IMR-90 (cell line): Measurements from ENCODE around the gene FAM83B. TPM values are rescaled to one million over a fixed set of nuclear protein-coding genes. Genes with fewer than 3 reads are reported as not detected.
A peak's percentile ranks its signal among the peaks of the same experiment; 100 is the strongest.

ENCODE experiments used
- ATAC-seq: fragments of 200-7000 bp; cut with Tn5 transposase; 2 replicates; pipeline ENCODE4 v1.9.1; 2020; ENCODE audit warnings: low read depth, mild to moderate bottlenecking, moderate library complexity
- BruUV-seq: library from RNA; stranded (reverse); fragments of 400-500 nt; replicated peaks from 2 replicates; lab custom pipeline; 2021; lab: Mats Ljungman, UMichigan
- CTCF ChIA-PET: fragments of 300-600 bp; formaldehyde crosslinking; extraction: SDS; loops from one replicate; lab custom pipeline; 2021; ENCODE audit warnings: antibody characterized with exemption; lab: Yijun Ruan, JAX
- POLR2A ChIA-PET: fragments of 300-600 bp; sonication (Branson Sonifier 250); formaldehyde crosslinking; loops from one replicate; lab custom pipeline; 2022; ENCODE audit warnings: antibody characterized with exemption; ENCODE audit not compliant: unreplicated experiment; lab: Charles Lee
- DNase-seq: peaks from one replicate; pipeline ENCODE4 v3.0.0; 2013
- H2AFZ ChIP-seq: replicated peaks from 2 replicates; pipeline ENCODE3; 2013; ENCODE audit warnings: low read length, mild to moderate bottlenecking; ENCODE audit not compliant: poor library complexity
- H2AK5ac ChIP-seq: 2 replicates; pipeline ENCODE4 v1.6.1; 2013; ENCODE audit warnings: low read depth, low read length, inconsistent platforms
- H2AK9ac ChIP-seq: replicated peaks from 2 replicates; pipeline ENCODE3; 2013; ENCODE audit warnings: mild to moderate bottlenecking, low read depth, low read length, moderate library complexity; ENCODE audit not compliant: poor library complexity
- H2BK120ac ChIP-seq: 2 replicates; pipeline ENCODE4 v1.6.1; 2013; ENCODE audit warnings: low read depth, low read length, inconsistent platforms
- H2BK15ac ChIP-seq: 3 replicates; pipeline ENCODE4 v1.6.1; 2013; ENCODE audit warnings: low read depth, low read length, inconsistent platforms
- H2BK20ac ChIP-seq: 2 replicates; pipeline ENCODE4 v1.6.1; 2013; ENCODE audit warnings: low read depth, mild to moderate bottlenecking, inconsistent platforms, low read length, moderate library complexity
- H2BK5ac ChIP-seq: 2 replicates; pipeline ENCODE4 v1.6.1; 2013; ENCODE audit warnings: mild to moderate bottlenecking, low read depth, low read length, inconsistent platforms; ENCODE audit not compliant: poor library complexity, severe bottlenecking
- H3K14ac ChIP-seq: replicated peaks from 2 replicates; pipeline ENCODE4 v1.6.1; 2013; ENCODE audit warnings: low read depth, low read length, inconsistent platforms
- H3K18ac ChIP-seq: 2 replicates; pipeline ENCODE4 v1.6.1; 2013; ENCODE audit warnings: low read depth, low read length, control low read depth
- H3K23ac ChIP-seq: 2 replicates; pipeline ENCODE4 v1.6.1; 2013; ENCODE audit warnings: low read depth, low read length, inconsistent platforms
- H3K27ac ChIP-seq: 2 replicates; pipeline ENCODE4 v1.5.1; 2013; ENCODE audit warnings: mild to moderate bottlenecking, control low read depth, low read length; ENCODE audit not compliant: insufficient read depth
- H3K27me3 ChIP-seq: 2 replicates; pipeline ENCODE4 v1.6.1; 2013; ENCODE audit warnings: low read length; ENCODE audit not compliant: control insufficient read depth, insufficient read depth
- H3K36me3 ChIP-seq: 2 replicates; pipeline ENCODE4 v1.6.1; 2013; ENCODE audit warnings: low read length, mixed read lengths; ENCODE audit not compliant: control insufficient read depth, insufficient read depth
- H3K4ac ChIP-seq: 2 replicates; pipeline ENCODE4 v1.6.1; 2013; ENCODE audit warnings: low read depth, low read length, inconsistent platforms
- H3K4me1 ChIP-seq: 2 replicates; pipeline ENCODE4 v1.6.1; 2013; ENCODE audit warnings: low read length, mixed read lengths; ENCODE audit not compliant: control insufficient read depth, insufficient read depth
- H3K4me2 ChIP-seq: 2 replicates; pipeline ENCODE4 v1.6.1; 2013; ENCODE audit warnings: low read depth, mild to moderate bottlenecking, control low read depth, low read length, moderate library complexity
- H3K4me3 ChIP-seq: 2 replicates; pipeline ENCODE4 v1.5.1; 2013; ENCODE audit warnings: low read depth, mild to moderate bottlenecking, control low read depth, low read length, moderate library complexity; ENCODE audit not compliant: insufficient read depth
- H3K56ac ChIP-seq: 2 replicates; pipeline ENCODE4 v1.6.1; 2013; ENCODE audit warnings: low read length, inconsistent platforms; ENCODE audit not compliant: insufficient read depth; ENCODE audit errors: extremely low read depth
- H3K79me1 ChIP-seq, 2 experiments: 2 replicates each; pipeline ENCODE4 v1.6.1; 2013; ENCODE audit warnings: low read length in 2 of 2, inconsistent platforms in 1 of 2, low read depth in 1 of 2
- H3K9ac ChIP-seq: 2 replicates; pipeline ENCODE4 v1.6.1; 2013; ENCODE audit warnings: low read depth, low read length, control low read depth
- H3K9me1 ChIP-seq: 2 replicates; pipeline ENCODE4 v1.6.1; 2013; ENCODE audit warnings: low read length, inconsistent platforms; ENCODE audit not compliant: insufficient read depth
- H3K9me3 ChIP-seq: 2 replicates; pipeline ENCODE4 v1.6.1; 2013; ENCODE audit warnings: low read length; ENCODE audit not compliant: control insufficient read depth, insufficient read depth
- H4K20me1 ChIP-seq: 2 replicates; pipeline ENCODE4 v1.6.1; 2013; ENCODE audit warnings: low read length, inconsistent platforms; ENCODE audit not compliant: insufficient read depth
- H4K5ac ChIP-seq: 2 replicates; pipeline ENCODE4 v1.6.1; 2013; ENCODE audit warnings: mild to moderate bottlenecking, low read depth, low read length, control low read depth
- H4K8ac ChIP-seq, 2 experiments: 2 replicates each; pipeline ENCODE4 v1.6.1; 2013; ENCODE audit warnings: low read depth in 2 of 2, low read length in 2 of 2, control low read depth in 1 of 2, inconsistent platforms in 1 of 2
- H4K91ac ChIP-seq: 2 replicates; pipeline ENCODE4 v1.6.1; 2013; ENCODE audit warnings: low read depth, low read length, inconsistent platforms; ENCODE audit not compliant: insufficient read depth
- BHLHE40 ChIP-seq: fragments of 150-350 bp; IDR thresholded peaks from 2 replicates; pipeline ENCODE4 v1.6.1; 2016; ENCODE audit warnings: mild to moderate bottlenecking, low read depth, low read length
- CEBPB ChIP-seq: IDR thresholded peaks from 2 replicates; pipeline ENCODE4 v1.6.1; 2012; ENCODE audit warnings: low read depth, low read length, improper control_type of control experiment
- CTCF ChIP-seq: conservative IDR thresholded peaks from 2 replicates; pipeline ENCODE4 v1.5.1; 2012; ENCODE audit warnings: mild to moderate bottlenecking, low read depth, low read length, improper control_type of control experiment
- FOS ChIP-seq: fragments of 150-350 bp; IDR thresholded peaks from 2 replicates; pipeline ENCODE4 v1.6.1; 2016; ENCODE audit warnings: low read depth, low read length
- MXI1 ChIP-seq: IDR thresholded peaks from 2 replicates; pipeline ENCODE4 v1.6.1; 2012; ENCODE audit warnings: low read depth, mild to moderate bottlenecking, low read length, moderate library complexity, borderline replicate concordance
- USF2 ChIP-seq: fragments of 150-350 bp; IDR thresholded peaks from 2 replicates; pipeline ENCODE4 v1.6.1; 2017; ENCODE audit warnings: mild to moderate bottlenecking, antibody characterized with exemption, low read length, low read depth
- WGBS, 2 experiments: methylation state at CpG; one replicate each; pipeline versions ENCODE4 v1.1.5 to v1.1.7; 2013; ENCODE audit warnings: missing lambda C conversion rate in 2 of 2; ENCODE audit not compliant: insufficient read length in 1 of 2; ENCODE audit errors: extremely low coverage in 2 of 2; 5-methylcytosine and 5-hydroxymethylcytosine counted together
- dilution Hi-C: fragments of 300-500 bp; cut with HindIII; formaldehyde crosslinking; loops from one replicate; pipeline ENCODE4 v1.14.3; 2018; ENCODE audit warnings: low sequenced_read_pairs; ENCODE audit not compliant: unreplicated experiment
- in situ Hi-C: fragments of 300-500 bp; cut with MboI; formaldehyde crosslinking; loops from 3 replicates; pipeline ENCODE4 v1.14.3; 2019; ENCODE audit warnings: low sequenced_read_pairs, inconsistent platforms, mixed read lengths
- intact Hi-C: fragments of 100-400 bp; cut with micrococcal nuclease; formaldehyde crosslinking; loops from 2 replicates; pipeline ENCODE4 v1.10.0; 2022
- polyA plus RNA-seq, 3 experiments: library from polyadenylated mRNA; depleted of rRNA; stranded (reverse); fragments of >200 nt; gene quantifications; 2 replicates each; pipeline ENCODE4 v1.2.3, GENCODE V29; 2012; ENCODE audit warnings: low replicate concordance in 1 of 3
- total RNA-seq: library from RNA; depleted of rRNA; stranded (reverse); fragments of >200 nt; gene quantifications from 2 replicates; pipeline ENCODE4 v1.2.3, GENCODE V29; 2012

FAM83B gene
- total and polyA plus RNA-seq, 2 of the 4 experiments (the other 2 are of a cell fraction): 0.02 to 0.18 TPM

- H4K5ac ChIP-seq: no peak overlapping the region
- no peak overlapping the region for H2AK5ac ChIP-seq
- DNase-seq (peak; percentile 93), ATAC-seq (peak; percentile 28)
- H2AFZ ChIP-seq: no peak overlapping the region
- no peak overlapping the region for H3K4me3 ChIP-seq
- H2BK20ac ChIP-seq: peak overlapping the region; percentile 81; the same call in 1 of the 2 replicates
- no peak overlapping the region for H3K56ac ChIP-seq
- no peak overlapping the region; the same call in 1 of the 2 replicates for H3K23ac ChIP-seq
- no peaks in the 10 kb centered on the region for H4K20me1 ChIP-seq
- TF ChIP-seq CTCF (no peak), FOS (peak; percentile 98), BHLHE40 (peak; percentile 77), CEBPB (peak; percentile 61; the same call in 1 of the 2 replicates), USF2 (peak; percentile 82), MXI1 (no peak)
- WGBS, 2 experiments: no CpG with 5 or more reads among the region's 1 CpG
- no TSS peak for BruUV-seq
- peak overlapping the region; percentile 57; the same call in 1 of the 2 replicates for H3K4ac ChIP-seq
- H2BK5ac ChIP-seq: peak overlapping the region; percentile 7
- no peaks in the 10 kb centered on the region for H3K79me1 ChIP-seq
- H4K91ac ChIP-seq: no peak overlapping the region
- no peak overlapping the region for H3K18ac ChIP-seq
- peak overlapping the region; percentile 18; the same call in 1 of the 2 replicates for H3K4me2 ChIP-seq
- no peaks in the 10 kb centered on the region for H3K27me3 ChIP-seq
- H3K9me1 ChIP-seq: peaks cover 7% of the 10 kb centered on the region; the same call in 1 of the 2 replicates
- in situ Hi-C loops (no loop called here), dilution Hi-C loops (no loop called here), intact Hi-C loops (loop anchor here (5.0 kb wide), 1 partner anchor 749 kb away; no protein-coding TSS in a partner anchor)
- CTCF ChIA-PET: interaction anchor here (0.6 to 0.8 kb wide), 2 partner anchors 9 to 20 kb away, joined by 3 to 8 read pairs; no protein-coding TSS in a partner anchor
- no peak overlapping the region for H2BK15ac ChIP-seq
- peak overlapping the region; percentile 54; the same call in 1 of the 2 replicates for H3K14ac ChIP-seq
- POLR2A ChIA-PET: no interaction called here
- H3K9me3 ChIP-seq: peaks cover 2% of the 10 kb centered on the region; the same call in 1 of the 2 replicates
- no peak overlapping the region for H3K9ac ChIP-seq
- H2AK9ac ChIP-seq: no peak overlapping the region
- peak overlapping the region; percentile 68 for H2BK120ac ChIP-seq
- peaks cover 13% of the 10 kb centered on the region for H3K4me1 ChIP-seq
- peak overlapping the region; percentile 23; the same call in 1 of the 2 replicates for H3K27ac ChIP-seq
- peak overlapping the region; percentile 44 to 65; a peak in 2 of 4 replicates for H4K8ac ChIP-seq
- H3K36me3 ChIP-seq: no peaks in the 10 kb centered on the region
These were observed 44.9 kb upstream of the FAM83B start for GRCh38 chr6:54801669-54802068.
